Stomach (tissue), 9 donors: ENCODE results near the gene HS6ST1. TPM values are rescaled to one million over a fixed set of nuclear protein-coding genes. Genes with fewer than 3 reads are reported as not detected.

Source experiments
- DNase-seq, 2 donors: peaks; one replicate each; pipeline versions ENCODE4 v3.0.0 to v3.0.0-alpha.2; 2013 to 2019
- H3K27ac ChIP-seq, 5 donors: fragments of 200-600 bp in 4 of 5; sonication (generic) in 4 of 5; one replicate each; pipeline ENCODE4 v1.5.1; 2013 to 2019; ENCODE audit warnings: mild to moderate bottlenecking in 1 of 5, moderate library complexity in 1 of 5
- H3K27me3 ChIP-seq, 3 donors: fragments of 200-600 bp; sonication (generic); one replicate each; pipeline ENCODE4 v1.5.1; 2017 to 2019; ENCODE audit warnings: mixed run types in 1 of 3
- H3K36me3 ChIP-seq, 4 donors: fragments of 200-600 bp; sonication (generic); 1 replicate in 3 of 4; 2 replicates in 1 of 4; pipeline ENCODE4 v1.5.1; 2016 to 2019
- H3K4me1 ChIP-seq, 4 donors: fragments of 200-600 bp; sonication (generic); one replicate each; pipeline ENCODE4 v1.5.1; 2016 to 2019
- H3K4me3 ChIP-seq, 4 donors: fragments of 200-600 bp; sonication (generic) in 3 of 4; one replicate each; pipeline ENCODE4 v1.5.1; 2016 to 2019; ENCODE audit warnings: mild to moderate bottlenecking in 1 of 4
- H3K9me3 ChIP-seq, 4 donors: fragments of 200-600 bp; sonication (generic); one replicate each; pipeline ENCODE4 v1.5.1; 2016 to 2019
- CTCF ChIP-seq, 7 experiments: fragments of 450-650 bp in 4 of 7; fragments of 200-600 bp in 3 of 7; sonication (generic) in 3 of 7; IDR thresholded peaks; one replicate each; pipeline ENCODE4 v1.5.1; 2016 to 2019; ENCODE audit warnings: antibody characterized with exemption in 7 of 7, control low read depth in 2 of 7, mild to moderate bottlenecking in 1 of 7
- EP300 ChIP-seq: sonication (generic); formaldehyde crosslinking; IDR thresholded peaks from one replicate; pipeline ENCODE4 v1.6.1; 2017; ENCODE audit warnings: antibody characterized with exemption
- POLR2A ChIP-seq, 4 donors: fragments of 450-650 bp; IDR thresholded peaks; one replicate each; pipeline ENCODE4 v1.6.1; 2016; ENCODE audit warnings: antibody characterized with exemption in 4 of 4, control low read depth in 2 of 4, mild to moderate bottlenecking in 1 of 4, moderate library complexity in 1 of 4
- POLR2AphosphoS5 ChIP-seq, 3 donors: sonication (generic); formaldehyde crosslinking; IDR thresholded peaks; one replicate each; pipeline ENCODE4 v1.6.1; 2016; ENCODE audit warnings: antibody characterized with exemption in 3 of 3
- WGBS, 5 donors: extraction: QIAGEN DNeasy Blood & Tissue Kit in 3 of 5; methylation state at CpG; one replicate each; pipeline versions ENCODE4 v1.1.5 to v1.1.7; 2013 to 2018; 5-methylcytosine and 5-hydroxymethylcytosine counted together
- intact Hi-C: fragments of 100-400 bp; cut with DNase I; formaldehyde crosslinking; loops from one replicate; pipeline ENCODE4 v1.15.1; 2023; ENCODE audit warnings: low total_unique reads
- polyA plus RNA-seq, 3 donors: library from polyadenylated mRNA; stranded (reverse); fragments of 200-250 nt; gene quantifications; one replicate each; pipeline ENCODE4 v1.2.3, GENCODE V29; 2013
- total RNA-seq, 5 donors: library from RNA; depleted of rRNA; stranded (reverse); fragments of >200 nt; gene quantifications; one replicate each; pipeline versions ENCODE4 v1.1.0 to v1.2.3, GENCODE V29; 2014 to 2016
- donor health status: healthy with polysubstance abuse.
- donor health status: Bipolar disorder and iron deficiency.
- donor health status: healthy.

Gene HS6ST1
- total and polyA plus RNA-seq, 8 donors = 2.9 to 178 (median 12.8) TPM

GRCh38 chr2:128304330-128304714 is 14.3 kb downstream of the HS6ST1 start:
- WGBS, 5 donors = 84 to 91% (median 87%) methylated on average over 5 of the region's 5 CpGs
- intact Hi-C loops = loop anchor here (10.0 kb wide), 1 partner anchor 130 kb away; no protein-coding TSS in a partner anchor
- TF ChIP-seq POLR2A (IDR thresholded peaks at IDR 0.05) (no peak), CTCF (IDR thresholded peaks at IDR 0.05) (no peak), EP300 (no peak), POLR2AphosphoS5 (IDR thresholded peaks at IDR 0.05) (no peak)
- Histone ChIP-seq H3K9me3 (no peaks in the 10 kb centered on the region), H3K4me1 (peaks cover 56 to 97% (median 82%) of the 10 kb centered on the region in 4 donors), H3K4me3 (no peak overlapping the region), H3K27ac (peak overlapping the region in 4 of 5 donors; percentile 26 to 85 (median 78)), H3K36me3 (no peaks in the 10 kb centered on the region), H3K27me3 (no peaks in the 10 kb centered on the region)
- DNase-seq = no peak

GRCh38 chr2:128303911-128304310 is 14.8 kb downstream of the HS6ST1 start:
- WGBS, 5 donors = 95 to 96% (median 96%) methylated on average over 8 of the region's 8 CpGs
- no peaks in the 10 kb centered on the region for H3K36me3 ChIP-seq
- DNase-seq = no peak
- intact Hi-C loops = loop anchor here (10.0 kb wide), 1 partner anchor 129 kb away; no protein-coding TSS in a partner anchor
- no peaks in the 10 kb centered on the region for H3K9me3 ChIP-seq
- no peak for TF ChIP-seq POLR2AphosphoS5 (IDR thresholded peaks at IDR 0.05)
- no peak for TF ChIP-seq EP300
- no peak for TF ChIP-seq CTCF (IDR thresholded peaks at IDR 0.05)
- no peak for TF ChIP-seq POLR2A (IDR thresholded peaks at IDR 0.05)
- peaks cover 52 to 95% (median 80%) of the 10 kb centered on the region in 4 donors for H3K4me1 ChIP-seq
- no peaks in the 10 kb centered on the region for H3K27me3 ChIP-seq
- H3K4me3 ChIP-seq = no peak overlapping the region
- peak overlapping the region in 3 of 5 donors; percentile 74 to 85 (median 81) for H3K27ac ChIP-seq

- WGBS, 5 donors = 80 to 86% (median 84%) methylated on average over 4 to 9 of the region's 9 CpGs
- H3K27me3 ChIP-seq = no peaks in the 10 kb centered on the region
- intact Hi-C loops = loop anchor here (10.0 kb wide), 1 partner anchor 128 kb away; no protein-coding TSS in a partner anchor
- no peaks in the 10 kb centered on the region for H3K36me3 ChIP-seq
- H3K9me3 ChIP-seq = no peaks in the 10 kb centered on the region
- peak overlapping the region in 3 of 5 donors; percentile 74 to 85 (median 77) for H3K27ac ChIP-seq
- DNase-seq = no peak
- peaks cover 48 to 88% (median 73%) of the 10 kb centered on the region in 4 donors for H3K4me1 ChIP-seq
- no peak overlapping the region for H3K4me3 ChIP-seq
- TF ChIP-seq POLR2A (IDR thresholded peaks at IDR 0.05) (no peak), POLR2AphosphoS5 (IDR thresholded peaks at IDR 0.05) (no peak), EP300 (no peak), CTCF (IDR thresholded peaks at IDR 0.05) (no peak)
Measured at GRCh38 chr2:128303095-128303791, 15.4 kb downstream of the HS6ST1 start.

GRCh38 chr2:128302744-128303067 is 16.0 kb downstream of the HS6ST1 start:
- Histone ChIP-seq H3K4me3 (no peak overlapping the region), H3K4me1 (peaks cover 42 to 83% (median 68%) of the 10 kb centered on the region in 4 donors), H3K9me3 (no peaks in the 10 kb centered on the region), H3K27ac (peak overlapping the region in 3 of 5 donors; percentile 22 to 85 (median 77)), H3K36me3 (no peaks in the 10 kb centered on the region), H3K27me3 (no peaks in the 10 kb centered on the region)
- 83 to 88% (median 85%) methylated on average over 8 of the region's 8 CpGs for WGBS, 5 donors
- TF ChIP-seq POLR2AphosphoS5 (IDR thresholded peaks at IDR 0.05) (no peak), EP300 (no peak), POLR2A (IDR thresholded peaks at IDR 0.05) (no peak), CTCF (IDR thresholded peaks at IDR 0.05) (no peak)
- intact Hi-C loops = loop anchor here (10.0 kb wide), 1 partner anchor 128 kb away; no protein-coding TSS in a partner anchor
- DNase-seq = no peak
